DMS 273 (cell line): Measurements from ENCODE around the gene PDAP1.
"Not testable (repeated sequence)": the region's sequence is repeated elsewhere in the genome, so short reads cannot be mapped to it uniquely, and the experiment has no call there.

Experiments
- DNase-seq: peaks from one replicate; lab custom pipeline; 2025; ENCODE audit not compliant: unreplicated experiment; lab: John Stamatoyannopoulos, UW

Gene PDAP1

DNA sequence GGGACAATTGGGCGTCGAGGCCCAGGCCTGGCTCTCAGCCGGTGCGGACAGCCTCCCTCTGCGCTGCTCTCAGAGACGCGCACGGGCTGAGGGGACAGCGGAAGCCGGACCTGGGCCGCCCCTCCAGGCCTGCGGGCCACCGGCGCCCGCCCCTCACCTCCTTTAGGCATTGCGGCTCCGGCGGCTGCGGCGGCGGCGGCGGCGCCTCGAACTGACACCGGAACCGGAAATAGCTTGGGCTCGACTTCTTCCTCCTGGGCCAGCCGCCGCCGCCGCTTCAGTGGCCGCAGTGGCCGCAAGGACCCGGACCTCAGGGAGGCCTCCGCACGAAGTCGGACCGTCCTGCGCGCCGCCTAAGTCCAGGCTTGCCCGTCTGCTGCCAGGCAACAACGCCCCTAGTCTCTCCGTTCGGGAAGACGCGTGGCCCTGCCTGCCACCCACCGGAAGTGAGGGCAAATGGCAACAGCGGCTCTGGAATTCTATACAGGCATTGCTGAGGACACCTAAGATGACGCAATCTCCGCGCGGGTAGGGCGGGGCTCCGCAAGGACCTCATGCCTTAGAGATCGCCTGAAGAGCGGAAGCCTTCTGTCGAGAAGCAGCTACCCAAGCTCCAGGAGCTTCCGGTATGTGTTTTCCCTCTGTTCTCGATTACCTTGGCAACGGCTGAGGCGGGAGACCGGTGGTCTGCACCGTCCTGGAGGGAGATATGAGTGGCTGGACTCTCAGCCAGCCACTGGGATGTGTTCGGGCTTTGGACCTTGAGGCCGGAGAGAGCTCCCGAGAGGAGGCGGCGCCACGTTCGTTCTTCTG lies at the start of gene PDAP1, which contains the start of gene BUD31:
Gene PDAP1 (minus strand): TSS at position 219 of the 813 bp plus-strand sequence. CDS start 49 bp downstream, at position 170.
Gene BUD31 (plus strand): TSS at position 591 of the 813 bp plus-strand sequence. CDS start 2,124 bp downstream, outside the sequence.
- DNase-seq: peak; percentile 98

GRCh38 chr7:99457650-99458493 lies 49.5 kb upstream of the PDAP1 start:
- DNase-seq: no peak

DNA sequence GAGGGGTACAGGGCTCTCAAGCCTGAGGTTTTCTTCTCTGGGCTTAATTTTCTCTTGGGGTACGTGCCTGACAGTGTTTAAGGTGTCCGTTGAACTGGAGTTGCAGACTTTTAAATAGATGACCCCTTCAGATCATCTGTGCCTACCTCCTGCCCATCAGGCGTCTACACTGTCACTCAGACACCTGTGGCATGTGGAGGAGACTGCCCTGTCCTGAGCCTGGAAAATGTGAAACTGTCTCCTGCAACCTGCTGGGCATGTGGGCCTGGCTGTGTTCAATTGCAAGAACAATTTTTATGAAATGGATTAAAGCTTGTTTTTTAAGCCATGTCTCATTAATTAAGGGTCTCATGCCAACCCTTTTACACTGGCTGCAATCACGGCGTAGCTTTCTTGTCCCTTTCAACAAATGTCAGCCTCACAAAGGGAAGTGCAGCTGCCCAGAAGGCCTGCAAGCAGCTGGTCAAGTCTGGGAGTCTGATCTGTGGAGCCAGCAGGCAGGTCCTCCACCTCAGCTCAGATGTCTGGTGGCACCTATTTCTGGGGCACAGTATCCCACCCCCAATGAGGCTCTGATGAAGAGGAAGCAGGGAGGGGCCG lies 48.8 kb upstream of the PDAP1 start:
- DNase-seq: no peak

GRCh38 chr7:99456288-99456687 lies 47.9 kb upstream of the PDAP1 start:
- DNase-seq: peak; percentile 44

GRCh38 chr7:99455874-99456273 lies 47.5 kb upstream of the PDAP1 start:
- DNase-seq: peak; percentile 42

DNA sequence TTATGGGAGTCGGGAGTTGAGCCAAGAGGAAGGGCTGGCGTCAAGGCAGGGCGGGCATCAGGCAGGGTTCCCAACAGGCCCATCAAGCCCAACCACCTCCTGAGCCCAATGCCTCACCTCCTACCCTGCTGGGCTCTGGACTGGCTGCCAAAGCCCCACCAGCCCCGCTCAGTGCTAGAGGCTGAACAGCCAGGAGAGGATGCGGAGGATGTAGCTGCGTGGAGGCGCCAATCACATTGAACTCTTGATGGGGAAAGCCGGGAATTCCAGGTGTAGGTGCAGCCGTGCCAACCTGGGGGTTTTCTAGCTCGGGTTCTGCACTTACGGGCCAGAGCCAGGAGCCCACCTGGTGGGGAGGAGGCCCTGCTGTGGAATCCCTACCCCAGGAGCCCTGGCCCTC lies 44.7 kb upstream of the PDAP1 start:
- DNase-seq: peak; percentile 33

GRCh38 chr7:99452541-99452940 lies 44.1 kb upstream of the PDAP1 start:
- no peak for DNase-seq

DNA sequence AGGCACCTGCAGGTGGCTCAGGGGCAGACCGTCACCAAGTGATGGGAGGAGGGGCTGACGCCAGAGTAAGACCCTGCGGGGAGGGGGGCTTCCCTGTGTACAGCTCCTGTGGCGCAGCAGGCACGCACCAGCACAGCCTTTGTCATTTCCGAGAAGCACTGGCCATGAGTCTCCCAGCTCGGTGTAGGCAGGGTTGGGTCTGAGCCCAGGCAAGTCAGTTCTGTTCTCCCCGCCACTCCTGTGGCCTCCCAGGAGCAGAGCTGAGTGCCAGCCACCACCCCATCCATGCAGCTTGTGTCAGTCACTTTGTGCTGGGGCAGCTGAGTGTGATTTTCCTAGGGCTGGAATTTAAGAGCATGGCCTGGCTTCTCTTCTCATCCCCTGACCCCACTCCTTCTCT lies 43.5 kb upstream of the PDAP1 start:
- DNase-seq: no peak

DNA sequence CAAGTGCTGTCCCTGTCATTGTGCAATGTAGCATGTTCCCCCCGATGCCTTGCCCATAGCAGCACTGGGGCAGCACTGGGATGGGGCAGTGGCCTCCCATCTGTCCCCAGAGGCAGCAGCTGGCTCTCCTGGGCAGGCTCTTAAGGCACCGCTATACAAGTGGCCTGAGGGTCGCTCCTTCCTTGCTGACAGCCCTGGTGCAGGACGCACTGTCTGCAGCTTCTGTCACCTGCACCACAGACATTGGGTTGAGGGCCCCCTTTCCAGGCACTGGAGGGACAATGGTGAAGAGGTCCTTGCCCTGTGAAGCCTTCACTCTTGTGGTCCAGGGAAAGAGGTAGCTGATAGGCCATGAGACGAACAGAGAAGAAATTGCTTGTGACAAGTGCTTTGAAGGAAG lies 40.9 kb upstream of the PDAP1 start:
- DNase-seq: no peak

DNA sequence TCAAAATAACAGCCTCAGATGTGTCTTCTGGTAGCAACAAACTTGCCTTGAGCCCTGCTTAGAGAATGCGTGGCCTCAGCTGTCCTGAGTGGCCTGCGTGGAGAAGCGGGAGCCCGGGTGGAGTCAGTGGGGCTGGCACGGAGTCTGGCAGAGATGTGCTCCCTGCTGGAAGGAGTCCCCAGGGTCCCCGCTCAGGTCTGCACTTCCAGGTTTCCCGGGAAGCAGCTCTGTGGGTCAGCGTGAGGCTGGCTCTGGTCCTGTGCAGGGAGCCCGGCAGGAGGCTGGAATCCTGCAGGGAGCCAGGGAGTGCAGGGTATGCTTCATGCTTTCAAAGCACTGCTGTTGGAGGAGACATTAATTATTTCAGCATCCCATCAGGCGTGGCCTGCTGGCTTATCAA lies 40.5 kb upstream of the PDAP1 start:
- no peak for DNase-seq

DNA sequence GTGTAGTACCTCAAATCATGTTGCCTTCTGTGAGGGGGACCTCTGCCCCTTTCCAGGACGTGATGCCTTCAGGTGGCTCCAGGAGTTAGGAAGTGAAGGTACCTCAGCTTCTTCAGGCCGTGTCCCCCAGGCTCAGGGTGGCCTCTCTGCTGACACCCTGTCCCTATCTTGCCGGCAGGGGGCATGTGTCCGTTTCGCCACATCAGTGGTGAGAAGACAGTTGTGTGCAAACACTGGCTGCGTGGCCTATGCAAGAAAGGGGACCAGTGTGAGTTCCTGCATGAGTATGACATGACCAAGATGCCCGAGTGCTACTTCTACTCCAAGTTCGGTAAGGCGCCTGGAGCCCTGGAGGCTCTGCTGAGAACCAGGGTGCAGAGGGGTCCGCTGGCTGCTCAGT lies 39.5 kb upstream of the PDAP1 start:
- DNase-seq: no peak

- DNase-seq: no peak
These were observed 37.7 kb upstream of the PDAP1 start for GRCh38 chr7:99446096-99446495.

- no peak for DNase-seq
These were observed 31.8 kb upstream of the PDAP1 start for GRCh38 chr7:99440195-99440594.

DNA sequence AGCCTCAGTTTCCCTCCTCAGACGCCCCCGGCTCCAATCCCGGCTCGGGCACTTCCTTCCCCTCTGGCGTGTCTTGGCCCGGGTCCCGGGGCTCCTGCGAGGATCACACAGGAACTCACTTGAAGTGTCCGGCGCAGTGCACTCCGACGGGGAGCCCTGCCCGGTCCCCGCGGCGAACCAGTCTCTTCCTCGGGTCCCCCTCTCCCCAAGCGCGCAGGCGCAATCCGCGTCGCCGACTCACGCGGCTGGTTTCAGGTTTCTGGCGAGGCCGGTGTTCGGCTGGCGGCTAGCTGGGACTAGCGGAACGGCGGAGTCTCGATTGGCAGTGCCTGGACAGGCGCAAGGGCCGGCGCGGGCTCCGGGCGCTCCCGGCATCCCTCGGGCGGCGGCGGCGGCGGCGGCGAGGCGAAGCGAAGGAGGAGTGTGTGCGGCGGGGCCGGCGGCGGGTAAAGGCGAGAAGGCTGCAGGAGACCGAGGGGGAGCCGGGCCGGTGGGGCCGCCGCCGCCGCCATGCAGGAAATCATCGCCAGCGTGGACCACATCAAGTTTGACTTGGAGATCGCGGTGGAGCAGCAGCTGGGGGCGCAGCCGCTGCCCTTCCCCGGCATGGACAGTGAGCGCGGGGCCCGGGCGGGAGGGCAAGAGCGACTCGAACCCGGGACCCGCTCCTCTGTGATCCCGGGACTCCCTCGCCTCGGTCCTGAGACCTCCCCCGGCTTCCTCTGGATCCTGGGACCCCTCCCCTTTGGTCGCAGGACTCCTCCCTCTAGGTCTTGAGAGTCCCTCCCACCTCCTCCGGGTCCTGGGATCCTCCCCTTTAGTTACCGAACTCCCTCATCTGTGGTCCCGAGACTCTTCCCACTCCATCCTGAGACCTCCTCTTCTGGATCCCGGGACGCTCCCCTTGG lies 30.4 kb upstream of the PDAP1 start, which contains the start of the genes CPSF4 and PTCD1:
Gene CPSF4 (plus strand): TSS at position 371 of the 908 bp plus-strand sequence. CDS start 140 bp downstream, at position 511.
Gene PTCD1 (minus strand): TSS at position 226 of the 908 bp plus-strand sequence. CDS start 3,556 bp downstream, outside the sequence.
- DNase-seq: peak; percentile 99

GRCh38 chr7:99437946-99438572 lies 29.7 kb upstream of the PDAP1 start:
- DNase-seq: no peak

DNA sequence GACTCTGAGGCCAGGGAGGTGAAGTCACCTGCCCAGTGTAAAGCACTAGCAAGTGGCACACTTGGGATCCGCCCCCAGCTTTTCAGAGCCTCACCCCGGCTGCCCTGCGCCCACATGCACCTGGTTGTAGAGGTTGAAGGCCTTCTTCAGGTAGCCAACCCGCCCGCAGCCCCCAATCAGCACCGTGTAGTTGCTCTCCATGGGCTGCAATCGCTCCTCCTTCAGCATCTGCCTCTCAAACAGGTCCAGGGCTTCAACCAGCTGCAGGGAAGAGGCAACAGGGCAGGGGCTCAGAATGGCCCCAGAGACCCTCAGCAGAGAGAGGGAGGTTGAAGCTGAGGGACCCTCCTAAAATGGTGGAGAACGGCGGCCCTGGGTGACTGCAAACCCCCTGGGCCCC lies 24.8 kb upstream of the PDAP1 start:
- no peak for DNase-seq

DNA sequence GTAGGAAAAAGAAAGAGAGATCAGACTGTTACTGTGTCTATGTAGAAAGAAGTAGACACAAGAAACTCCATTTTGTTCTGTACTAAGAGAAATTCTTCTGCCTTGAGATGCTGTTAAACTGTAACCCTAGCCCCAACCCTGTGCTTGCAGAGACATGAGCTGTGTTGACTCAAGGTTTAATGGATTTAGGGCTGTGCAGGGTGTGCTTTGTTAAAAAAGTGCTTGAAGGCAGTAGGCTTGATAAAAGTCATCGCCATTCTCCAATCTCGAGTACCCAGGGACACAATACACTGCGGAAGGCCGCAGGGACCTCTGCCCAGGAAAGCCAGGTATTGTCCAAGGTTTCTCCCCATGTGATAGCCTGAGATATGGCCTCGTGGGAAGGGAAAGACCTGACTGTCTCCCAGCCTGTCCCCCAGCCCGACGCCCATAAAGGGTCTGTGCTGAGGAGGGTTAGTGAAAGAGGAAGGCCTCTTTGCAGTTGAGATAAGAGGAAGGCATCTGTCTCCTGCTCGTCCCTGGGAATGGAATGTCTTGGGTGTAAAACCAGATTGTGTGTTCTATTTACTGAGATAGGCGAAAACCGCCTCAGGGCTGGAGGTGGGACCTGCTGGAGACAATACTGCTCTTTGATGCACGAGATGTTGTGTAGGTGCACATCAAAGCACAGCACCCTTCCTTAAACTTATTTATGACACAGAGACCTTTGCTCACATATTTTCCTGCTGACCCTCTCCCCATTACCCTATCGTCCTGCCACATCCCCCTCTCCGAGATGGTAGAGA lies 23.6 kb upstream of the PDAP1 start:
- DNase-seq: not testable (repeated sequence)

GRCh38 chr7:99429756-99430155 lies 21.4 kb upstream of the PDAP1 start:
- DNase-seq: no peak

GRCh38 chr7:99428972-99429566 lies 20.7 kb upstream of the PDAP1 start:
- no peak for DNase-seq
